Measurements from ENCODE around the gene SLC9C2.
A peak's percentile ranks its signal among the peaks of the same experiment; 100 is the strongest.
"Not testable (repeated sequence)": the region's sequence is repeated elsewhere in the genome, so short reads cannot be mapped to it uniquely, and the experiment has no call there.

Gene SLC9C2

DNA sequence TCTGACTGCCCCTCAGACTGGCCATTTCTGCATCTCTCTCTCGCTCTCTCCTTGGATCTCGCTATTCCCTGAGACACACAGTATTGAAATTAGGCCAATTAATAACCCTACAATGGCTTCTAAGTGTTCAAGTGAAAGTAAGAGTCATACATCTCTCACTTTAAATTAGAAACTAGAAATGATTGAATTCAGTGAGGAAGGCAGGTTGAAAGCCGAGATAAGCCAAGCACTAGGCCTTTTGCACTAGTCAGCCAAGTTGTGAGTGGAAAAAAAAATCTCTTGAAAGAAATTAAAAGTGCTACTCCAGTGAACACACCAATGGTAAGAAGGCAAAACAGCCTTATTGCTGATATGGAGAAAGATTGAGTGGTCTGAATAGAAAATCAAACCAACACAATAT, 51.2 kb downstream of the SLC9C2 start:
- DNase-seq: no peak
- in situ Hi-C loops (cut with HindIII; ENCODE audit: low pct_ligation_motif_present, low pct_unique_long_range_greater_than_20kb, low sequenced_read_pairs): no loop called here

DNA sequence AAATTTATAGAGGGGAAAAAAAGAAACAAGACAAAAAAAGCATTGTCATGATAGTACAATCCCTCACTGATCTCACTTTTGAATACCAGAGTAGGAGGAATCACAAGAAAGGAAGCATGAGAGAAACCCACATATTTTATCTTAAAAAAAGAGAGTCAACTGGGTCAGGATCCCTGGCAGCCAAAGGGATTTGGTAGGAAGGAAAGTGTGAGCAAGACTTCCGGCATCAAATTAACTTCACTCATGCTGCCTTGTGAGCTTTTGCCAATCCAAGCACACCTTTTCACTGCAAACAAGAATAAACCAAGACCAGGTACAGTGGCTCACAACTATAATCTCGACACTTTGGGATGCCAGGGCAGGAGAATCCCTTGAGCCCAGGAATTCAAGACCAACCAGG, 53.1 kb downstream of the SLC9C2 start:
- in situ Hi-C loops (cut with HindIII; ENCODE audit: low pct_ligation_motif_present, low pct_unique_long_range_greater_than_20kb, low sequenced_read_pairs): no loop called here
- DNase-seq: no peak

DNA sequence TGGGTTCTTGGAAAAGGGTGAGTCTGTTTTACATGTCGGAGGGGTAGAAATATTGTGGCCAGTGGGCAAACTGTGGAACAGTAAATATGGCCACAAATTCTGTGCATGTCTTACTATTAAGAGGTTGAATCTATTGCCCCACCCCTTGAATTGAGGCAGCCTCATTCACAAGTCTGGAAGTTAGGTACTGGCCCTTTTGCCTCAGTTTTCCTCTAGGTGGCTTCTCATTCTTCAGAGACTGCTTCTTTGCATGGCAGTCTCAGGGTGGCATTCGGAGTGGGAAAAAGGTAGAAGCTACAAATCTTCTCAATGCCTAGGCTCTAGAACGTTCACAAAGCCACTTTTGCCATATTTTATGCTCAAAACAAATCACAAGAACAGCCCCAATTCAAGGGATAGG, 57.2 kb downstream of the SLC9C2 start:
- DNase-seq: no peak
- in situ Hi-C loops (cut with HindIII; ENCODE audit: low pct_ligation_motif_present, low pct_unique_long_range_greater_than_20kb, low sequenced_read_pairs): no loop called here

DNA sequence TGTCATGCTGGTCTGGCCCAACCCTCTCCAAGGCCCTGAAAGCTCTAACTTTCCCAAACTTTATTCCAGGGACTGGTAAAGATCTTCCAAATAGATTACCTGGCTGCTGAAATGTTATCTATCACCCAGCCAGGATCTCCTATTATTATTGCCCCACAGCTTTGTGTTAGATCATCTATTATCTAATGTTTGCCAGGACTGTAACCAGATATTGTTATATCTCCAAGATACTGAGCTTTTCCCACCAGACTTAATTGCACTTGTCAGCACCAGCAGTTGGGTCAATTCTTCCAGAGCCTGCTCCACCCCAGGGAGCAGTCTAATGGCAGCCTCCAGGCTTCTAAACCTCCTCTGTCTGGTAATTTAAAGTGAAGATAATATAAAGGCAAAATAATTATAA, 66.6 kb downstream of the SLC9C2 start:
- in situ Hi-C loops (cut with HindIII; ENCODE audit: low pct_ligation_motif_present, low pct_unique_long_range_greater_than_20kb, low sequenced_read_pairs): no loop called here

DNA sequence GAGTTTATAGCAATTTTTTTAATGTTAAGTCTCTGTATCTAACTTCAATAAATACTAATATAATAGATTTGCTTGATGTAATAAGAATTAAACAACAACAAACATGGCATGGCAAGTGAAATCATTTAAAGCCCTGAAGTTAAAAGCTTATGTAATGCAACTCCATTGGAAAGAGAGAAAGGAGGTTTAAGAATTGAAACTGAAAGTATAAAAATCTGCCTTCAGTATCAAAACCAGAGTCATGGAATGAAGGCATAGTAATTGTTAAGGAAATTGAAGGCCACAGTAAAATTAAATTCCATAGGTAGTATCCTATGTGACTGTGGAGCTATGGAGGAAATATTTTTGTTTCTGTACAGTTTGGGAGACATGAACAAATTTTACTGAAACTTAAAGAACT, 70.6 kb downstream of the SLC9C2 start:
- in situ Hi-C loops (cut with HindIII; ENCODE audit: low pct_ligation_motif_present, low pct_unique_long_range_greater_than_20kb, low sequenced_read_pairs): no loop called here
- DNase-seq: peak; percentile 31

More for the DNA sequence above, 66.6 kb downstream of the SLC9C2 start:
- no peak for DNase-seq

DNA sequence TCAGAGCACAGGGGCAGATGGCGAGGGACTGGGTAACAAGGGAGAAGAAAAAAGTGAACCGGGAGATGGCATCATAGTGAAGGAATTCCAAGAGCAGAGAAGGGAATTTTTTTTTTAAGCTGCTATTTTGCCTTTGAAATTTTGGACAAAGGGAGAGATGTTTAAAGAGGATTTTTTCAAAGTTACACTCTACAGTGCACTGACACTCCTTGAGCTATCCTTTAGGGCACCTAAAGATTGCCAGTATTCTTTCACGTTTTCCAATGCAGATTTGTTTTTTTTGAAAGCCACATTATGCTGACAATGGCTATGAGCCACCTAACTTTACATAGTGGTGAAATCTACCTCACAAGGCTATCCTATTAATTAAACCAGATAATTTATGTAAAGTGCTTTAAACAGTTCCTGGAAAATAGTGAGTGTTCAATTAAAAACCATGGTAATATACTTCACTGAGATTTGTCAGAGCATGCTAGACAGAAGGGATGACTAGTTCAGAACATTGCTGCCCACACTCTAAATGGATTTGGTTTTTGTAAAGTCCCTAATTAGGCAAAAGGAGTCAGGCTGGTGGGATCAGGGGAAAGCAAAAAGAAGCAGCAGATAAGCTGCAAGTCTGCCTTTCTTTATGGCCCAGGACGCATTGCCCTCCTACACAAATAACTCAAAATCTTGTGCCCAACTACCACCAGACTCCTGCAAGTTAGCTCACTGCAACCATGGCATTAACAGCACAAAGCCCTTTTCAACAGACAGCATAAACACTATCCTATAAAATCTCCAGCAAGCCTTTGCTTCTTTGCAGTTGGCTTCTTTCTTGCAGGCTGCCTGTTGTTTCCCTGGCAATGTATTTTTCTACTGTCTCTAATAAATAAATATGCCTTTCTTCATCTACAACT, 71.8 kb downstream of the SLC9C2 start:
- no peak for DNase-seq
- in situ Hi-C loops (cut with HindIII; ENCODE audit: low pct_ligation_motif_present, low pct_unique_long_range_greater_than_20kb, low sequenced_read_pairs): no loop called here

DNA sequence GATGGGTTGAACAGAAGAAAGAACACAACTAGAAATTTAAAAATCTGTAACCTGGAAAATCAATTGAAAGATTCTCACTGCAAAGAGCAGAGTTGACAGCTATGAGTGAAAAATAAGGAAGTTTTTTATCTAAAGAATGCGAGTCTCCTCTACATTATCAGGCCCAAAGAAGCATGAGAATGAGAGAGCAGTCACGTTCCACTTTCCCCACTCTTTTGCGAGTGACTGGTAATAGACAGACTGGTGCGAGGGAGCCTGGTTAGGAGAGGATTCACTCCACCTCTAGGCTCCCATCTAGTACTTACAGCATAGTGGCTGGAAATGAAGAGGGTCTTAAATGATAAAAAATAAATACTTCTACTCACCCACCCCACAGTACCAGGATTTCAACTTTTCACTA, 73.8 kb downstream of the SLC9C2 start:
- in situ Hi-C loops (cut with HindIII; ENCODE audit: low pct_ligation_motif_present, low pct_unique_long_range_greater_than_20kb, low sequenced_read_pairs): no loop called here
- DNase-seq: no peak

DNA sequence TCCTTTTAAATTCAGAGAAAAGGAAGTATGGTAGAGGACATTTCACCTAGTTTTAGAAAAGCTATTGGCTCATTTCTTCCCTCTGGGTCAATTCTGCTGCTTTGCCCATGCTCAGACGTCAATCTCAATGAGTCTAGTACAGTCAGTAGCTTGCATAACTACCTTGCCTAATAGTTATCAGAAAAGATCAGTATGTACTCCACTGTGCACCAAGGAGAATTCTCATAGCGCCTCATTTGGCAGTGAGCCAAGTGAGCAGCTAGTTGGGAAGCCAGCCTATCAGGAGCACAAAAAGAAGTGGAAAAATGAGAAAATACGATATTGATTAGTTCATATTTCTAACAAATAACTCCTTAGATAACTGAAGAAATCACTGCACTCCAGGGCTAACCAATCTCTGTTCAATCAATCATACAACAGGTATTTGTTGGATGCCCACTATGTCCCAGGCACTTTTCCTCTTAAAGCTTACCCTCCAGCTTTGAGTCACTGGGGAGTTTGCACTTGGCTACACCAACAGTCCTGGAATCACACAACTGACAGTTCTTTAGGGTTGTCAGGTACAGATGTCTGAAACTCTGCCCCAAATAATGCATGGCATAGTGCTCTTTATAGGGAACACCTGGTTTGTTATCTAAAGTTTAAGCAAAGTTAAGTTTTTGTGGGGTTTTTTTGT, 75.6 kb downstream of the SLC9C2 start:
- in situ Hi-C loops (cut with HindIII; ENCODE audit: low pct_ligation_motif_present, low pct_unique_long_range_greater_than_20kb, low sequenced_read_pairs): no loop called here
- no peak for DNase-seq

DNA sequence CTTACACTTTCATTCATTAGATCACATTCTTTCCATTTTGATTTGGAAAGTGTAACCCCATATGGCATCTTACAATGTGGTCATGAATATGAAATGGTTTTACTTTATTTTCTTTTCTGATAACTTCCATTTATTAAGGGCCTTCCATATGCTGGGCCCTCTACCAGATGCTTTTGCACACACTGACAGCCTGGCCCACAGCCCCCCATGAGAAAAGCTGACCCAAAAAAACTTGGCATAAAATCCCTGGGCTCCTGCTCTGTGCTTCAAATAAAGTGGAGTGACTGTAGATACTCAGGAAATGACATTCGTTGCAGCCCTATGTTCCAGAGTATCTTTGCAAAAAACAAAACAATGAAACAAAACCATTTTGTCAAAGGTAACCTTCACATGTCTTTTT, 76.9 kb downstream of the SLC9C2 start:
- in situ Hi-C loops (cut with HindIII; ENCODE audit: low pct_ligation_motif_present, low pct_unique_long_range_greater_than_20kb, low sequenced_read_pairs): no loop called here
- no peak for DNase-seq

DNA sequence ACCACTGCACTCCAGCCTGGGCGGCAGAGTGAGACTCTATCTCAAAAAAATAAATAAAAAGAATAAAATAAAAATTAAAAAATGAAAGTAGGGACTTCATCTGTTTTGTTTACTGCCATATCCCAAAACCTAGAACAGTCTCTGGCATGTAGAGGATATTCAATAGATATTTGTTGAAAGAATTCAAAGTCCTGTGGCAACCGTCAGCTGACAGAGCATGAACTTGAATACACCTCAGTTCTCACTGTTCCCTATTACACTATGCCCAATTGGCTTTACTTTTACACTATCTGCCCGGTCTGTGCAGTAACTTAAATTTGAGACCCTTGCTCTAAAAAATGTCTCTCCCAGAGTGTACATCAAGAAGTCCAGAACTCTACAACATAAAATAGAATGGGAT, 79.5 kb downstream of the SLC9C2 start:
- no peak for DNase-seq
- in situ Hi-C loops (cut with HindIII; ENCODE audit: low pct_ligation_motif_present, low pct_unique_long_range_greater_than_20kb, low sequenced_read_pairs): no loop called here

DNA sequence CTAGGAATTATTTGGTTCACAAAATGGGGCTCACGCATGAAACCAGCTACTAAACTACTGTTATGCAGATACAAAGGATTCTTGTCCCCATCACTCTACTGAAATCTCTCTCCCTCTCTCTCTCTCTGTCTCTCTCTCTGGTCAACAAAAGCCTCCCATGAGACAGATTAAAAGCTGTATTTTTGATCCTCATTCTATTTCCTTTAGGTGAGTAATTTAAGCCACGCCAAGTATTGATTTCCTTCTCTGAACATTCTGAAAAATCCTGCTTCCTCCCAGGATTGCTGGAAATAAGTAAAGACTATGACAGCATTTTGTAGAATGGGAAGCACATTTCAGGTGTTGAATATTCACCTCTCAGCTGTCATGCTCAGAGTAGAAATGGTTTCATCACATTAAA, 82.1 kb downstream of the SLC9C2 start:
- in situ Hi-C loops (cut with HindIII; ENCODE audit: low pct_ligation_motif_present, low pct_unique_long_range_greater_than_20kb, low sequenced_read_pairs): no loop called here
- no peak for DNase-seq

DNA sequence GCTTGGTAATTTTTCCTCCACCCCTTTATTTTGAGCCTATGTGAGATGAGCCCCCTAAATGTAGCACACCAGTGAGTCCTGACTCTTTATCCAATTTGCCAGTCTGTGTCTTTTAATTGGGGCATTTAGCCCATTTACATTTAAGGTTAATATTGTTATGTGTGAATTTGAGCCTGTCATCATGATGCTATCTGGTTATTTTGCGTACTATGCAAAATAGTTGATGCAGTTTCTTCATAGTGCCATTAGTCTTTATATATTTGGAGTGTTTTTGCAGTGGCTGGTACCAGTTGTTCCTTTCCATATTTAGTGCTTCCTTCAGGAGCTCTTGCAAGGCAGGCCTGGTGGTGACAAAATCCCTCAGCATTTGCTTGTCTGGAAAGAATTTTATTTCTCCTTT, 88.4 kb downstream of the SLC9C2 start:
- DNase-seq; in situ Hi-C loops (cut with HindIII; ENCODE audit: low pct_ligation_motif_present, low pct_unique_long_range_greater_than_20kb, low sequenced_read_pairs): not testable (repeated sequence)

DNA sequence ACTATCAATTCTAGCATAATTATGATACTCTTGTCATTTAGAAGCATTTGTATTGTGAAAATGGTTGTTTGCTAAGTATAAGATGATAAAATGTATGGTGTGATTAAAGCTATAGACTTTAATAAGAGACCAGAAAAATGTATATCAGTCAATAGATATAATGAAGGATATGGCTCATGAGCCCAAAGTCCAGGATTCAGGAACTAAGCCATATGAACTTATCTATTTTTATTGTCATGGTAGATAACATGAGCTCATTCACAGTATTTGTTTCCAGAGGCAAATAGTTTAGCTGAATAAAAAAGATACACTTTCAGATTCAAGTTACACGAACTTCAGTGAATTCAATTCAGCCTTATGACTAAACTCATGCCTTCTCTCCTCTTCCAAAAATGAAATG, 93.1 kb downstream of the SLC9C2 start:
- in situ Hi-C loops (cut with HindIII; ENCODE audit: low pct_ligation_motif_present, low pct_unique_long_range_greater_than_20kb, low sequenced_read_pairs): no loop called here
- DNase-seq: no peak

DNA sequence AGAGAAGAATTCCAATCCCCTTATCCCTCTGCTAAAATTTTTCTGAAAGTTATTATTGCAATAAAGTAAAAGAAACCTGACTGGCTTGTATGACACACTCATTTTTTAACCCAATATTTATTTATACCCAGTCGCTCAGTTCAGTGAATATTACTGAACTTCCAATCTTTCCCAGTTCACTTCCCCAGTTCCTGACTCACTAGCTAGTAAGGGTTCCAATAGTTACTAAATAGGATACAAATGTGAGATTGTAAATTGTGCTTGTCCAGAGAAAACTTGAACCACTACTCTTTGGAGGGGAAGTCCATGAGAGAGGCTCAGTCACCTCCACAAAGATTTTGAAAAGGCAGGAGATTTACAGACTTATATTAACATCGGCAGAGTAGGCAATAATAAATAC, 94.3 kb downstream of the SLC9C2 start:
- in situ Hi-C loops (cut with HindIII; ENCODE audit: low pct_ligation_motif_present, low pct_unique_long_range_greater_than_20kb, low sequenced_read_pairs): no loop called here
- no peak for DNase-seq

DNA sequence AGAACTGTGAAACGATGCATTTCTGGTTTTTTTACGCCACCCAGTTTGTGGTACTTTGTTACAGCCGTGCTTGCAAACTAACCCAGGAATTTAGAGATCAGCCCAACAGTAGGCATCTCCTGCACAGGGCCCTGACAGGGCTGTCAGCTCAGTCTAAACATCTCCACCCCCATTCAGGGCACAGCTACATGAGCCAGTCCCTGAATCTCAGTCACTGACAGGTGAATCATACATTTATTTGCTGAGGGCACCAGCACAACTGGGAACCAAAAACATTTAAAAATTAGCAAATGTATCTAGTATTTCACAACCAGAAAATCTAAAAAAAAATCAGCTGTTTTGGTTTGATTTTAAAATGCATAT, 95.0 kb downstream of the SLC9C2 start:
- in situ Hi-C loops (cut with HindIII; ENCODE audit: low pct_ligation_motif_present, low pct_unique_long_range_greater_than_20kb, low sequenced_read_pairs): no loop called here
- peak; percentile 54 for DNase-seq

DNA sequence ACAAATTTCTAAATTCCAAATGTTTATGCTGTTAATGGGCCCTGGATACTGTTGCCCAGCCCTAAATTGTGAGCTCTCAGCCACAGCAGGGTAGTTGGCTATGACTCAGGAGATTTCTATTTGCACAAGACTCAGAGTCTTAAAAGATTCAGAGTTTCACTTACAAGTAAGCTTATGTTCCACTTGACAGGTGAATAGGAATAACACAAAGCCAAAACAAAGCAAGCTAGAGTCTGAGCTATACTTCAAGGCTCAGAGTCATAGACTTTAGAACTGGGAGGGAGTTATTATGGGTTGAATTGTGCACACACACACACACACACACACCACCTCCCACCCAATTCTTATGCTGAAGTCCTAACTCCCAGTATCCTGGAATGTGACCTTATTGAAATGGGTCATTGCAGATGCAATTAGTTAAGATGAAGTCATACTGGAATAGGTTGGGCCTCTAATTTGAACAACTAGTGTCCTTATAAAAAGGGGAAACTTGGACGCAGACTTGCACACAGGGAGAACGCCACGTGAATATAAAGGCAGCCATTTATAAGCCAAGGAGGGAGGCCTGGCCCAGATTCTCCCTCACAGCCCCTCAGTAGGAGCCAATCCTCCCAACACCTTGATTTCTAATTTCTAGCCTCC, 95.5 kb downstream of the SLC9C2 start:
- in situ Hi-C loops (cut with HindIII; ENCODE audit: low pct_ligation_motif_present, low pct_unique_long_range_greater_than_20kb, low sequenced_read_pairs): no loop called here
- DNase-seq: peak; percentile 91

DNA sequence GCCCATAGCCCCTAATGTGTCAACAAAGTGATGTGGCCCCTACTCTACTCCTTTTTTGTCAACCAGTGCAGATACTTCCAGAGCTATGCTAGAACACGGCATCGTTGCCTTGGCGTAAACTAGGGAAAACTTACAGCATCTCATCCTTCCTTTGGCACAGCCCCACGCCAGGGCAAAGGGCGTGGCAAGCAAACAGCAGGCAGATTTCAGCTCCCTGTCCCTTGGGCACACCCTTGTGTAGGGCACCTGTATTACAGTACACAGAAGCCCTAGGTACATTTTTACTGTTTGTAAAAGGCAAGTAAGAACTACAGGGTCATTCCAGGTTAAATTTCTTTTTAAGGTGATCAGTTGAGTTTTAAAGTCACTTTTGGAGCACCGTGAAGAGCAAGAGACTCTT, 96.4 kb downstream of the SLC9C2 start:
- DNase-seq: peak; percentile 60
- in situ Hi-C loops (cut with HindIII; ENCODE audit: low pct_ligation_motif_present, low pct_unique_long_range_greater_than_20kb, low sequenced_read_pairs): no loop called here

DNA sequence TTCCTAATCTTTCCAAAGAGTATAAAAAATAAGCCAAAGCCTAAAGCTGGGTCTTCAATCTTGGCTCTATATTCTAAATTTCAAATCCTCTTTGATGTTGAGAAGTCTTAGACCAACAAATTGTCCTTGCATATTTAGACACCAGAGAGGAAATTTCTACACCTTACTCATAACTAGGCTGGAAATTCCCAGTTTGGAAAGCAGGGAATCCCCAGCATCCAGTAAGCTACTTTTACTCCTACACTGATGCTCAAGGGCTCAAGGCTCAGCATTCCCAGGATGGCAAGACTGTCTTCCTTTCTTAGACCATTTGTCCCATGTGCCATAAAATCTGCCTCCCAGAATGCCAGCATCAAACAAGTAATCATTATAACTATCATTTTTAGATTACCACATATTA, 97.5 kb downstream of the SLC9C2 start:
- in situ Hi-C loops (cut with HindIII; ENCODE audit: low pct_ligation_motif_present, low pct_unique_long_range_greater_than_20kb, low sequenced_read_pairs): no loop called here
- DNase-seq: no peak

DNA sequence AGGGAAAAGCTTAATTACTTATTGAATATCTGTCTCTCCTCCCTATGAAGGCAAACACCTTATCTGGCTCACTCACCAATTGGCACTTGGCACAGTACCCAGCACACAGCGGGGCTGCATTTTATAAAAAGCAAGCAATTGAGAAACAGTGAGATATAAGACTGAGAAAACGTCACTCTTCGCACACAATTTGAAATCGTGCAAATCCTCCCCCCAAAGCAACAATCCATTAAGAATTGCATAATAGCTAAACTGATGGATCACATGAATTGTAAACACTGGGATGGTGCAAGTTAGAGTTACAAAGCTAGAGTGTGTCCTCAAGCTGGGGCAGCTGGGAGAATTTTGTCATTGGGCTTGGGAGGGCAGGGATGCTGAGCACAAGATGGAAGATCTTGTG, 98.6 kb downstream of the SLC9C2 start:
- in situ Hi-C loops (cut with HindIII; ENCODE audit: low pct_ligation_motif_present, low pct_unique_long_range_greater_than_20kb, low sequenced_read_pairs): no loop called here
- no peak for DNase-seq

DNA sequence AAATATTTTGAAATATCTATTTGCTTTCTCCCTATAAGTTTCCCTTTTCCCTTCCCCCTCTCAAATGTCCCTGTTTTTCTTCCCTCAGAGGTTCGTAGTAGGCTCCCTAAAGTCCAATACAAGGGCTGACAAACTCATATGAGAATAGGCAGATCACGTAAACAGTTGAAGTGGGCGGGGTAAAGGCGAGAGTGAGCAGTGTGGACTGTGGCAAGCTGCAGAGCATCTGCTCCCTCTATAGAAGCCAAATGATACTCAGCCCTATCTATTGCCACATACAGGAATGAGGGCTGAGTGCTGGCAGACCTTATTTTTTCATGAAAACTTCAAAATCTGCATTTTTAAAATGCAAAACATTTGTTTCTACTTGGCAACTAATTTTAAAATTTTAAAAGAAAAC, 99.5 kb downstream of the SLC9C2 start:
- no peak for DNase-seq
- in situ Hi-C loops (cut with HindIII; ENCODE audit: low pct_ligation_motif_present, low pct_unique_long_range_greater_than_20kb, low sequenced_read_pairs): no loop called here
